ENCODE results near the gene PSMF1. TPM values are rescaled to one million over a fixed set of nuclear protein-coding genes. Genes with fewer than 3 reads are reported as not detected.

PSMF1 gene
- total RNA-seq, 1 experiment from 2014 or later: 92.5 TPM

- no peak for DNase-seq (ENCODE audit: low spot score)
Measured at GRCh38 chr20:1190847-1191246, 72.4 kb downstream of the PSMF1 start.

DNA sequence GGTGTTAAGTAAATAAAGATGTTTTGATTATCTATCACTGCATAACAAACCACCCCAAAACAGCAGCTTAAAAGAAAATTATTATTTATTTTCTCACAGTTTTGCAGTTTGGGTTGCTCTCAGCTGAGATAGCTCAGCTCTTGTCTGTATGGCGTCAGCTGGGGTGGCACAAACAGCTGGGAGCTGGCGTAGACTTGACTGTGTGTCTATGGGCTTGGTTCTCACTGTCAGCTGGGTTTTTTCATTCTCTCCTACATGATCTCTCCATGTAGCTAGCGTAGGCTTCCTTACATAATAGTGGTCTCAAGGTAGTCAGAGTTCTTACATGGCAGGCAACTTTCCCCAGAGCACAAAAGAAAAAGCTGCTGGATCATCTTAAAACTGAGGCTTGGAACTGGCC lies 72.9 kb downstream of the PSMF1 start:
- no peak for DNase-seq (ENCODE audit: low spot score)

DNA sequence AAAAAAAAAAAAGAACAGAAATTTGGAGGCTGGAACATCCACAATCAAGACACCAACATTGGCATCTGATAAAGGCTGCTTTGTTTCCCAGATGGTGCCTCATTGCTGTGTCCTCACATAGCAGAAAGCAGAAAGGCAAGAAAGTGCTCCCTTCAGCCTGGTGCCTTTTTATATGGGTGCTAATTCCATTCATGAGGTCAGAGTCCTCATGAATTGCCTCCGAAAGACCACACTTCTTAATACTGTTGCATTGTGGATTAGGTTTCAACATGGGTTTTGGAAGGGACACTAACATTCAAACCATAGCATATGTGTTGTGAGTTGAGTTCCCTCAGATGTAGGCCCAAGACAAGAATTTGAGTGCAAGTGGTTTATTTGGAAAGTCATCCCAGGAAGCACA lies 76.8 kb downstream of the PSMF1 start:
- no peak for DNase-seq (ENCODE audit: low spot score)

GRCh38 chr20:1196634-1197033 lies 78.2 kb downstream of the PSMF1 start:
- no peak for DNase-seq (ENCODE audit: low spot score)

GRCh38 chr20:1197801-1198200 lies 79.4 kb downstream of the PSMF1 start:
- no peak for DNase-seq (ENCODE audit: low spot score)

GRCh38 chr20:1198751-1199150 lies 80.3 kb downstream of the PSMF1 start:
- DNase-seq (ENCODE audit: low spot score): no peak

DNA sequence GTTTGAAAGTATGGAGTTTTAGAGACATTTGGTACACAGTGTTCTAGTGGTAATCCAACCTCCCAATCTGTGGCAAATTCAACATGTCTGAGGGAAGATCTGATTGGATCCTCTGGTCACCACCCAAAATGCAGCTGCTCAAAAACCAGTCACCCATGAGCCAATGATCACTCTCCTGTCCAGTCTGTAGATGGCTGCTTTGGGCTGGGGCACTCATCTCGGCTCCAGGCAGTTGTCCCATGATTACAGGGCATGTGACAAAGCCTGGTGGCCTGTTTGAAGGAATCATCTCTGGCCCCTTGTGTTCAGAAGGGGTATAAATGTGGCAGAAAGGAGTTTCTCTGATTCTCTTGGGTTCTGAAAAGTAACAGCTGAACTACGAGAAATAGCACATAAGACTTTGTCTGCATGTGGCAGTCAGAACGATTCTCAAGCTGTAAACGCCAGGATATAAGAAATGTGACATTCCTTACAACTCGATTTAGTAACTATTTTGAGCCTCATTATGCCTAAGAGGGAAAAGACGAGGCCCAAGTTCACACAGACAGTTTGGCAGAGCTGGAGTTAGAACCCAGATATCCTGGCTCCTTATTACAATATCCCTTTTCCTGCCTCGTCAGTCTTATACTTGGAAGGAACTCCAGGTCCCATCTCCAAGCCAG lies 80.9 kb downstream of the PSMF1 start:
- DNase-seq (ENCODE audit: low spot score): no peak

GRCh38 chr20:1199964-1200363 lies 81.6 kb downstream of the PSMF1 start:
- no peak for DNase-seq (ENCODE audit: low spot score)

GRCh38 chr20:1202762-1203504 lies 84.5 kb downstream of the PSMF1 start, which contains the start of gene C20orf202:
TSS of gene C20orf202 (plus strand) at chr20:1203454. CDS start at chr20:1203586, 132 bp downstream.
- no peak for DNase-seq (ENCODE audit: low spot score)

DNA sequence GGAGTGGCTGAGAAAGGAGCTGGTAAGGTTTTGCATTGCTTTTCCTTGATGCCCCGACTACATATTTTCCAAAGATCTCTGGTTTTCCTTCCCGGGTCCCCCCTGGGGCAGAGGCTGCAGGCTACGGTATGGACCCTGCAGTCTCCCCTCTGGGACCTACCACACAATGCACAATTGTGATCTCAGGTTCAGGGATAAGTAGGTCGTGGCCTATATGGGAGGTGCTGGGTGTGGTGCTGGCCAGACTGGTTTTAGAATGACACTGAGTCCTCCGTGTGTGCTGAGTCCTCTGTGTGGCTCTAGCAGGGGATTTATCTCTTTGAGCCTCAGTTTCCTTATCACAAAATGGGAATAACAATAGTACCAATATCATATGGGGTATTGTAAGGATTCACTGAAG lies 85.2 kb downstream of the PSMF1 start:
- DNase-seq (ENCODE audit: low spot score): no peak

GRCh38 chr20:1204113-1204512 lies 85.7 kb downstream of the PSMF1 start:
- no peak for DNase-seq (ENCODE audit: low spot score)

DNA sequence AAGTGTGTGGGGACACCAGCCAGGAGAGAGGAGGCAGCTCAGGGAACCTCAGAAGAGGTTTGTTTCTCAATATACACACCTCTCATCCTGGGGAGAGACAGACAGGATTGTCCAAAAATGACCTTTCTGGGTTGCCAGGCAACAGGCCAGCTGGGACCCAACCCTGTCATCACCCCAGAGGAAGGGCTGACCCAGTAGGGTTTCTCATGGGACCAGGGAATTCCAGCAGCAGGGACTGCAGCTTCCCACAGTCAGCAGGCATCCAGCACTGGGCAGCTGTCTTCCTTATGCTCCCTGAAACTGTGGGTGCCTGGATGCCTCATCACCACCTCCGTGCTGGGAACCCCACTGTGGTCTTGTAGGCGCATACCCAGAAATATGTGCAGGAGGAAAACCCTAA lies 86.2 kb downstream of the PSMF1 start:
- no peak for DNase-seq (ENCODE audit: low spot score)

DNA sequence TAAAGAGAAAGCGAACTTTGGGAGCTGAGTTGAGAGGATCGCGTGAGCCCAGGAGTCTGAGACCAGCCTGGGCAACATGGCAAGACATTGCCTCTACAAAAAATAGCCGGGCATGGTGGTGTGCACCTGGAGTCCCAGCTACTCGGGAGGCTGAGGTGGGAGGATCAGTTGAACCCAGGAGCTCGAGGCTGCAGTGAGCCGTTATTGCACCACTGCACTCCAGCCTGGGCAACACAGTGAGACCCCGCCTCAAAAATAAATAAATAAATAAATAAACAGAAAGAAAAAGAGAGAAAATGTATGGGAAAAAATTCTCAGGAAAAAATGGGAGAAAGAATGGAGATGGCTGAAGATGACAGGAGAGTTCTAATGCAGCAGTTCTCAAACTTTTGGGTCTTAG lies 87.4 kb downstream of the PSMF1 start:
- DNase-seq (ENCODE audit: low spot score): no peak

- DNase-seq (ENCODE audit: low spot score): no peak
Measured at GRCh38 chr20:1206366-1207148, 88.2 kb downstream of the PSMF1 start.

GRCh38 chr20:1207293-1207878 lies 89.0 kb downstream of the PSMF1 start:
- DNase-seq (ENCODE audit: low spot score): no peak

DNA sequence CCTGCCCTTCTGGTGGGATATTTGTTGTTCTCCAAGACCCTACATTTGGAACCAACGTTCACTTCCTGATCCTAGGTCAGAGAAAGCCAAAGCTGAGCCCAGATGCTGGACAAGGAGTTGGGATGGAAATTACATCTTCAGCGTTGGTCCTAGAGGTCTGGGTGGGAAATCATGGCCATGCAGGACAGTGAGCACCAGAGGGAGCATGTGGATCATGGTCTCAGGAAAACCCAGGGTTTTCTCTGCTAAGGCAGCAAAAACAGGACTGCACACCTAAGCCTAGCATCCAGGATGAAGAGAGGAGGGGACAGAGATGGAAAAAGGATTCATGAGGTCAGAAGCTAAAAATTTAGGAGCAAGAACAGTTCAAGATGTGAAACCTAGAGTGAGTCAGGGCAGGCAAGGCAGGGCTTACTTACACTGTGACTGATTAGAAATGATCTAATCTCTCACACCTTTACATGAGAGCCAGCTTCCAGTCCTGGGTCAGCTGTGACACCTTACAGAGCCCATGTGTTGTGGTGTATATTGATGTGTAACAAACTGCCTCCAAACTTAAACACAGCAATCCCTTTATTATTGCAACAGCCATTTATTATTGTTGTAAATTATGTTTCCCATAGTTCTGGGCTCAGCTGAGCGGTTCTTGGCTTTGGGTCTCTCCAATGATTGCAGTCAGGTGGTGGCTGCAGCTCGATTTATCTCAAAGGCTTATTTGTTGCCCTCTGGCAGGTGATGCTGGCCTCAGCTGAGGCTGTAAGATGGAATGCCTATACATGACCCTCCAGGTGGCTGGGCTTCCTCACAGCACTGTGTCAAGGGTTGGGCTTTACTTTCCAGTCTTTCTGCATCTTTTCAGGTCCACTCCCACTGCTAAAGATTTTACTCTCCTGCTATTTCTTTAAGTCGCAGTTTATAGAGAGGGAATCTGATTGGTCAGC lies 91.3 kb downstream of the PSMF1 start:
- DNase-seq (ENCODE audit: low spot score): no peak

- no peak for DNase-seq (ENCODE audit: low spot score)
Measured at GRCh38 chr20:1210501-1210900, 92.1 kb downstream of the PSMF1 start.

DNA sequence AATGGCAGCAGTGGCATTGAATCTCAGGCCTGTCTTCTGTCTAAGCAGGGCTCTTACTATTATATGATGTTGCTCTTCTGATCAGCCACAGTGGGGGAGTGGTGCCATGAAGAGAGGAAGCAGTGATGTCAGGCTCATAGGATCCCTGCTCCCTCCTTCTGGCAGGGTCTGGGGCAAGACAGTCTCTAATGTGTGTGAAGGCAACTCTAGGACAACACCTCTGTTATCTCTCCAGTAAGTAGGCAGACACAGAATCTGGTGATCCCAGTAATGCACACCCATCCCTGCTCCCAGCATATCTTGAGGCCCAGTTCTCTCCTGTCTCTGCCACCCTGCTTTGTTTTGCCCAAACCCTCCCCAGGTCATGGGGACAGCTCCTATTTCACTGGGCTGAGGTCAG lies 93.6 kb downstream of the PSMF1 start:
- DNase-seq (ENCODE audit: low spot score): no peak

DNA sequence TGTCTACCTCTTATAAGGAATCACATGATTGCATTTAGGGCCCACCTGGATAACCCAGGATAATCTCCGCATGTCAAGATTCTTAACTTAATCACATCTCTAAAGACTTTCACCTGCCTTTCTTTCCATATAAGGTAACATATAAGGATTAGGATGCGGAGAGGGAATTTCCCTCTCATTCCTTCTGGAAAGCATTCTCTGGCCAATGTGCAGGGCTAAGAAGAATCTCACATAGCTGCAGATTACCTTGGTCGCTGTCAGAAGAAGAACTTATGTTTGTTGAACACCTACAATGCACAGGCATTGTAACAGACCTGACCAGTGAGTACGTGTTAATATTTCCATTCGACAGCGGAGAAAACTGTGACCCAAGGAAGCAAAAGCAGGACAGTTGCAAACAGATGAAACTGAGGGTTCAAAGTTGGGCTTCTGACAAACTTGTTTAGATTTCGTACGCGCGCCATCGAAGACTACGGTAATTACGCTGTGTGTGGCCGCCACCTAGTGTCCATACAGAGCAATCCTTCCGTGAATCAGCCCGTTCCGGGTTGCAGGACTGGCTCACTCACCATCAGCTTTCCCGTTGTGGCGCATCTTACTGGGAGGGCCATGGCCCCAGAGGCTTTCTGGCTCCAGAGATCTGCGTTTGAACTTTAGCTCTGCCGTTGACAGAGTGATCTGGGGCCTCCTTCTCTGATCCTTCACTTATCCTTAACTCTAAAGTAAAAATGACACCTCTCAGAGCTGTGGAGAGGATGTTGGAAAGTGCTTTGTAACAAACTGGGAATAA lies 94.4 kb downstream of the PSMF1 start:
- peak; percentile 76 for DNase-seq (ENCODE audit: low spot score)

GRCh38 chr20:1214838-1215261 lies 96.4 kb downstream of the PSMF1 start:
- DNase-seq (ENCODE audit: low spot score): no peak
